OCI-LY3 (cell line): ENCODE data around the gene ESCO1.
"Not testable (repeated sequence)": the region's sequence is repeated elsewhere in the genome, so short reads cannot be mapped to it uniquely, and the experiment has no call there.

ENCODE experiments used
- H2AFZ ChIP-seq: fragments of 200-600, 300-600 bp; shearing (Covaris generic); 2 replicates; pipeline ENCODE4 v1.6.0; 2014; ENCODE audit warnings: antibody characterized with exemption, low read depth, low read length
- H3K27ac ChIP-seq: fragments of 200-600, 300-600 bp; sonication (generic); 2 replicates; pipeline ENCODE4 v1.5.1; 2014; ENCODE audit warnings: mild to moderate bottlenecking, low read length, moderate library complexity, mixed read lengths
- H3K27me3 ChIP-seq: fragments of 200-600, 300-600 bp; sonication (generic); 2 replicates; pipeline ENCODE4 v1.6.1; 2014; ENCODE audit warnings: low read depth, low read length, mixed read lengths
- H3K36me3 ChIP-seq: fragments of 200-600, 300-600 bp; sonication (generic); replicated peaks from 2 replicates; pipeline ENCODE3; 2014; ENCODE audit warnings: low read depth, low read length, mixed read lengths
- H3K4me1 ChIP-seq: fragments of 300-600, 200-600 bp; sonication (generic); 2 replicates; pipeline ENCODE4 v1.6.1; 2014; ENCODE audit warnings: low read length, mixed read lengths
- H3K4me2 ChIP-seq: fragments of 200-600, 300-600 bp; sonication (generic); 2 replicates; pipeline ENCODE4 v1.6.1; 2014; ENCODE audit warnings: low read length, mixed read lengths
- H3K4me3 ChIP-seq: fragments of 300-600, 200-600 bp; sonication (generic); 2 replicates; pipeline ENCODE4 v1.5.1; 2014; ENCODE audit warnings: antibody characterized with exemption, mild to moderate bottlenecking, low read length, moderate library complexity
- H3K79me2 ChIP-seq: fragments of 300-600, 200-600 bp; shearing (Covaris generic); 2 replicates; pipeline ENCODE4 v1.6.1; 2014; ENCODE audit warnings: mild to moderate bottlenecking, low read length, mixed read lengths
- H3K9ac ChIP-seq: fragments of 300-600, 200-600 bp; shearing (Covaris generic); 2 replicates; pipeline ENCODE4 v1.6.0; 2014; ENCODE audit warnings: mild to moderate bottlenecking, low read length, moderate library complexity
- H3K9me3 ChIP-seq: fragments of 200-600, 300-600 bp; shearing (Covaris generic); 2 replicates; pipeline ENCODE4 v1.6.1; 2014; ENCODE audit warnings: low read length, mixed read lengths; ENCODE audit not compliant: insufficient read depth
- H4K20me1 ChIP-seq: fragments of 200-600, 300-600 bp; sonication (generic); 2 replicates; pipeline ENCODE4 v1.6.1; 2016; ENCODE audit warnings: low read length, mixed read lengths; ENCODE audit not compliant: insufficient read depth
- EZH2phosphoT487 ChIP-seq: fragments of 200-600 bp; shearing (Covaris generic); IDR thresholded peaks from 2 replicates; pipeline ENCODE4 v1.6.1; 2018; ENCODE audit warnings: antibody characterized with exemption, mixed run types, low read depth
- TF ChIP-seq, protein P1 (sequence below): fragments of 200-600, 300-600 bp; sonication (generic); IDR thresholded peaks from 2 replicates; pipeline ENCODE4 v1.5.1; 2014; ENCODE audit warnings: antibody characterized with exemption, low read length, low read depth

Gene ESCO1, protein sequence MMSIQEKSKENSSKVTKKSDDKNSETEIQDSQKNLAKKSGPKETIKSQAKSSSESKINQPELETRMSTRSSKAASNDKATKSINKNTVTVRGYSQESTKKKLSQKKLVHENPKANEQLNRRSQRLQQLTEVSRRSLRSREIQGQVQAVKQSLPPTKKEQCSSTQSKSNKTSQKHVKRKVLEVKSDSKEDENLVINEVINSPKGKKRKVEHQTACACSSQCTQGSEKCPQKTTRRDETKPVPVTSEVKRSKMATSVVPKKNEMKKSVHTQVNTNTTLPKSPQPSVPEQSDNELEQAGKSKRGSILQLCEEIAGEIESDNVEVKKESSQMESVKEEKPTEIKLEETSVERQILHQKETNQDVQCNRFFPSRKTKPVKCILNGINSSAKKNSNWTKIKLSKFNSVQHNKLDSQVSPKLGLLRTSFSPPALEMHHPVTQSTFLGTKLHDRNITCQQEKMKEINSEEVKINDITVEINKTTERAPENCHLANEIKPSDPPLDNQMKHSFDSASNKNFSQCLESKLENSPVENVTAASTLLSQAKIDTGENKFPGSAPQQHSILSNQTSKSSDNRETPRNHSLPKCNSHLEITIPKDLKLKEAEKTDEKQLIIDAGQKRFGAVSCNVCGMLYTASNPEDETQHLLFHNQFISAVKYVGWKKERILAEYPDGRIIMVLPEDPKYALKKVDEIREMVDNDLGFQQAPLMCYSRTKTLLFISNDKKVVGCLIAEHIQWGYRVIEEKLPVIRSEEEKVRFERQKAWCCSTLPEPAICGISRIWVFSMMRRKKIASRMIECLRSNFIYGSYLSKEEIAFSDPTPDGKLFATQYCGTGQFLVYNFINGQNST

DNA sequence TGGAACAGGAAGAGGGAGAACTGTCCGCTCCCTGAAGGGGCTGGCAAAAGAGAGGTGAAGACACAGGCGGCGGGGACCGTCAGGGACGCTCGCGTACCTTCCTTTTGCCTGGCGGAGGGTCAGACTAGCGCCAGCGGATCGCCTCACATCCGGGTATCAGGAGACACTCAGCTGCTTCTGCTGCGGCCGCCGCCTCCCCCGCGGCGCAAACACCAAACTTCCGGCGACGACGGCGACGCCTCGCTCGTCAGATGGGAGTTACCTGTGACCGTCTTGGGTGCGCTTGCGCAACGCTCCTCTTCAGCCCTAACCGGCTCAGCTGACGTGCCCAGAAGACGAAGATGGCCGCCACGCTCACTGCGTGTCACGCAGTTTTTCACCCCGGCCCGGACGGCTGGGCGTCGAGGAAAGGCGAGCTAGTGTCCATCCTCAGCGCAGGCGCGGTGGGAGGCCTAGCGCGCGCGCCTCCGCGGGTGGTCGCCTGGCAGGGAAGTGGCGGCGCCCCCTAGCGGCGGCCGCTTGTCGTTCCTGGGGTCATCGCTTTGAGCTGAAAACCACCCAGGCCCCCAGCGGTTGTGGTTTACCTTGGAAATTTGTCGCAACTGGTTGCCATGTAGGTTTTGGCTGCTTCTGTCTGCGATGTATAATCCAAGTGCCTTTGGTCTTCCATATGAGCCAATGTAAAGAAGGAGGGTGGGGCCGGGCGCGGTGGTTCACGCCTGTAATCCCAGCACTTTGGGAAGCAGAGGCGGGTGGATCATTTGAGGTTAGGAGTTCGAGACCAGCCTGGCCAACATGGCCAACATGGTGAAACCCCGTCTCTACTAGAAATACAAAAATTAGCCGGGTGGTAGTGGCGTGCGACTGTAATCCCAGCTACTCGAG lies at the start of gene ESCO1:
Gene ESCO1, minus strand, starts transcription at position 179 of the 885 bp plus-strand sequence. CDS start 25,861 bp downstream, outside the sequence.
- peak within 1 kb of the TSS; percentile 88 for H3K27ac ChIP-seq
- H3K4me3 ChIP-seq, result peak within 1 kb of the TSS; percentile 97
- peaks cover 50% of the 10 kb centered on the region for H3K79me2 ChIP-seq
- H3K36me3 ChIP-seq, result peaks cover 2% of the 10 kb centered on the region
- no peaks in the 10 kb centered on the region for H3K9me3 ChIP-seq
- H3K4me1 ChIP-seq, result peaks cover 36% of the 10 kb centered on the region
- H2AFZ ChIP-seq, result peak within 1 kb of the TSS; percentile 41; the same call in 1 of the 2 replicates
- peak within 1 kb of the TSS; percentile 78 for H3K4me2 ChIP-seq
- peaks cover 11% of the 10 kb centered on the region; the same call in 1 of the 2 replicates for H4K20me1 ChIP-seq
- no peaks in the 10 kb centered on the region for H3K27me3 ChIP-seq
- H3K9ac ChIP-seq, result peak within 1 kb of the TSS; percentile 97
- TF ChIP-seq EZH2phosphoT487, result no peak
- TF ChIP-seq, protein P1, sequence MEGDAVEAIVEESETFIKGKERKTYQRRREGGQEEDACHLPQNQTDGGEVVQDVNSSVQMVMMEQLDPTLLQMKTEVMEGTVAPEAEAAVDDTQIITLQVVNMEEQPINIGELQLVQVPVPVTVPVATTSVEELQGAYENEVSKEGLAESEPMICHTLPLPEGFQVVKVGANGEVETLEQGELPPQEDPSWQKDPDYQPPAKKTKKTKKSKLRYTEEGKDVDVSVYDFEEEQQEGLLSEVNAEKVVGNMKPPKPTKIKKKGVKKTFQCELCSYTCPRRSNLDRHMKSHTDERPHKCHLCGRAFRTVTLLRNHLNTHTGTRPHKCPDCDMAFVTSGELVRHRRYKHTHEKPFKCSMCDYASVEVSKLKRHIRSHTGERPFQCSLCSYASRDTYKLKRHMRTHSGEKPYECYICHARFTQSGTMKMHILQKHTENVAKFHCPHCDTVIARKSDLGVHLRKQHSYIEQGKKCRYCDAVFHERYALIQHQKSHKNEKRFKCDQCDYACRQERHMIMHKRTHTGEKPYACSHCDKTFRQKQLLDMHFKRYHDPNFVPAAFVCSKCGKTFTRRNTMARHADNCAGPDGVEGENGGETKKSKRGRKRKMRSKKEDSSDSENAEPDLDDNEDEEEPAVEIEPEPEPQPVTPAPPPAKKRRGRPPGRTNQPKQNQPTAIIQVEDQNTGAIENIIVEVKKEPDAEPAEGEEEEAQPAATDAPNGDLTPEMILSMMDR, result peak; percentile 67

DNA sequence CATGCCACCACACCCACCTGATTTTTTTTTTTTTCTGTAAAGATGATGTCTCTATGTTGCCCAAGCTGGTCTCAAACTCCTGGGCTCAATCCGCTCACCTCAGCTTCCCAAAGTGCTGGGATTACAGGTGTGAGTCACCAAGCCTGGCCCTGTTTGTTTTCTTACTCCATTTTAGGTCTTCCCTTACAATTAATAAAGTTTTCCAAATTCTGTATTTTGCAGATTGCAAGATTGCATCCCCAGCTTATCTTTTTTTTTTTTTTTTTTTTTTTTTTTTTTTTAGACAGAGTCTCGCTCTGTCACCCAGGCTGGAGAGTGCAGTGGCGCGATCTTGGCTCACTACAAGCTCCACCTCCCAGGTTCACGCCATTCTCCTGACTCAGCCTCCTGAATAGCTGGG lies 39.9 kb upstream of the ESCO1 start:
- Histone ChIP-seq H3K36me3 (peaks cover 18% of the 10 kb centered on the region), H3K4me1 (peaks cover 16% of the 10 kb centered on the region)
- not testable (repeated sequence) for H3K4me2 ChIP-seq, H3K9me3 ChIP-seq, H4K20me1 ChIP-seq, H3K27ac ChIP-seq, H3K9ac ChIP-seq, H3K27me3 ChIP-seq, H3K4me3 ChIP-seq, H3K79me2 ChIP-seq, H2AFZ ChIP-seq

DNA sequence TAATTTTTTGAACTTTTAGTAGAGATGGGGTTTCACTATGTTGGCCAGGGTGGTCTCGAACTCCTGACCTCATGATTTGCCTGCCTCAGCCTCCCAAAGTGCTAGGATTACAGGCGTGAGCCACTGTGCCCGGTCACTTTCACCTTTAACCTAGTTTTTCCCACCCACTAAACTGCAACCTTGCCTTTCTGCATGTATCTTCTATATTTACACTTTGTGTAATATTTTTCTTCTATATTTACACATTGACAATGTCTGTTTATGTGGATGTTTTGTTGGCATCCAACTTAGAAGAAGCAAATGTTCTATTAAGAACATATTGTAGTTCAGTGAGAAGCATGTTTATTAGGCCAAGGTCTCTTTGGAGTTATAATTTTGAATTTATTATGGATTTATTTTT lies 38.3 kb upstream of the ESCO1 start:
- H3K4me2 ChIP-seq, result no peak overlapping the region
- peaks cover 3% of the 10 kb centered on the region; the same call in 1 of the 2 replicates for H3K79me2 ChIP-seq
- H4K20me1 ChIP-seq, result no peaks in the 10 kb centered on the region
- no peak overlapping the region for H3K27ac ChIP-seq
- peaks cover 26% of the 10 kb centered on the region for H3K36me3 ChIP-seq
- no peaks in the 10 kb centered on the region for H3K9me3 ChIP-seq
- TF ChIP-seq, protein P1, result no peak
- no peak for TF ChIP-seq EZH2phosphoT487
- no peak overlapping the region for H3K9ac ChIP-seq
- no peak overlapping the region for H2AFZ ChIP-seq
- no peaks in the 10 kb centered on the region for H3K27me3 ChIP-seq
- H3K4me1 ChIP-seq, result peaks cover 16% of the 10 kb centered on the region
- H3K4me3 ChIP-seq, result no peak overlapping the region

DNA sequence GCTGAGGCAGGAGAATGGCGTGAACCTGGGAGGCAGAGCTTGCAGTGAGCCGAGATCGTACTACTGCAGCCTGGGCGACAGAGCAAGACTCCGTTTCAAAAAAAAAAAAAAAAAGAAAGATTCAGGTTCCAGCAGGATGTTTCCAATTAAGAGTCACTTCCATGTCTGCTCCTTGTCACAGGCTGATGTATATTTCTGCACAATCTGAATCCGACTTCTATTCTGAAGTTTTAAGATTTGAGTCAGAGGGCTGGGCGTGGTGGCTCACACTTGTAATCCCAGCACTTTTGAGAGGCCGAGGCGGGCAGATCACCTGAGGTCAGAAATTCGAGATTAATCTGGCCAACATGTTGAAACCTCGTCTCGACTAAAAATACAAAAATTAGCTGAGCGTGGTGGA lies 36.3 kb upstream of the ESCO1 start:
- Histone ChIP-seq H3K27ac (0 out of 2 replicates have a peak overlapping the region, but pooled peaks have one; percentile 19), H3K4me3 (no peak overlapping the region), H3K4me2 (no peak overlapping the region), H3K9ac (no peak overlapping the region), H3K79me2 (peaks cover 7% of the 10 kb centered on the region), H3K9me3 (no peaks in the 10 kb centered on the region), H4K20me1 (no peaks in the 10 kb centered on the region), H3K36me3 (peaks cover 25% of the 10 kb centered on the region), H3K4me1 (peaks cover 16% of the 10 kb centered on the region), H3K27me3 (no peaks in the 10 kb centered on the region), H2AFZ (no peak overlapping the region)
- TF ChIP-seq, protein P1, result no peak
- no peak for TF ChIP-seq EZH2phosphoT487
